Endothelial cell (in vitro differentiated cells): ENCODE results near the gene UQCRQ. TPM values are rescaled to one million over a fixed set of nuclear protein-coding genes. Genes with fewer than 3 reads are reported as not detected.
"Not testable (repeated sequence)": the region's sequence is repeated elsewhere in the genome, so short reads cannot be mapped to it uniquely, and the experiment has no call there.

ENCODE experiments used
- DNase-seq: peaks from one replicate; pipeline ENCODE4 v3.0.0; 2021; ENCODE audit warnings: low spot score
- H3K27ac Mint-ChIP-seq: one replicate; pipeline ENCODE4 v1.8.0; 2021; ENCODE audit warnings: mixed read lengths, inconsistent platforms; ENCODE audit not compliant: unreplicated experiment
- H3K27me3 Mint-ChIP-seq: one replicate; pipeline ENCODE4 v1.8.0; 2021; ENCODE audit warnings: mild to moderate bottlenecking, moderate library complexity, mixed read lengths, inconsistent platforms; ENCODE audit not compliant: unreplicated experiment
- H3K36me3 Mint-ChIP-seq: one replicate; pipeline ENCODE4 v1.8.0; 2021; ENCODE audit warnings: mild to moderate bottlenecking, low read depth, mixed read lengths, inconsistent platforms; ENCODE audit not compliant: unreplicated experiment
- H3K4me1 Mint-ChIP-seq: one replicate; pipeline ENCODE4 v1.8.0; 2021; ENCODE audit warnings: mild to moderate bottlenecking, mixed read lengths, inconsistent platforms; ENCODE audit not compliant: unreplicated experiment
- H3K4me3 Mint-ChIP-seq: one replicate; pipeline ENCODE4 v1.8.0; 2021; ENCODE audit warnings: mild to moderate bottlenecking, mixed read lengths, inconsistent platforms; ENCODE audit not compliant: unreplicated experiment
- H3K9me3 Mint-ChIP-seq: one replicate; pipeline ENCODE4 v1.8.0; 2021; ENCODE audit warnings: mixed read lengths, inconsistent platforms; ENCODE audit not compliant: unreplicated experiment
- CTCF ChIP-seq: fragments of 200-600 bp; sonication (generic); IDR thresholded peaks from one replicate; pipeline ENCODE4 v1.5.0; 2021; ENCODE audit warnings: antibody characterized with exemption; ENCODE audit not compliant: unreplicated experiment
- total RNA-seq: library from RNA; stranded (reverse); fragmentation: NEBNext Ultra II Directional; extraction: Animal tissue kit (Norgen Biotek cat#: 25700); gene quantifications from one replicate; pipeline ENCODE4 v1.2.1, GENCODE V29; 2021; ENCODE audit not compliant: unreplicated experiment

Gene UQCRQ
- total RNA-seq, 1 donor from 2014 or later, result 152 TPM

- TF ChIP-seq CTCF, result no peak
- H3K4me3 Mint-ChIP-seq, result no peak overlapping the region
- H3K36me3 Mint-ChIP-seq, result no peaks in the 10 kb centered on the region
- H3K27me3 Mint-ChIP-seq, result peaks cover 4% of the 10 kb centered on the region
- H3K4me1 Mint-ChIP-seq, result peaks cover 5% of the 10 kb centered on the region
- no peaks in the 10 kb centered on the region for H3K9me3 Mint-ChIP-seq
- no peak overlapping the region for H3K27ac Mint-ChIP-seq
- DNase-seq, result no peak
These were observed 17.1 kb upstream of the UQCRQ start for GRCh38 chr5:132849347-132849746.

- Mint-ChIP-seq H3K36me3 (no peaks in the 10 kb centered on the region), H3K27me3 (peaks cover 5% of the 10 kb centered on the region), H3K9me3 (no peaks in the 10 kb centered on the region), H3K4me1 (peaks cover 5% of the 10 kb centered on the region), H3K4me3 (no peak overlapping the region), H3K27ac (no peak overlapping the region)
- no peak for DNase-seq
- no peak for TF ChIP-seq CTCF
These were observed 16.4 kb upstream of the UQCRQ start for GRCh38 chr5:132850066-132850465.

- Mint-ChIP-seq H3K9me3 (no peaks in the 10 kb centered on the region), H3K36me3 (no peaks in the 10 kb centered on the region), H3K4me3 (no peak overlapping the region), H3K4me1 (peaks cover 5% of the 10 kb centered on the region), H3K27me3 (peaks cover 3% of the 10 kb centered on the region), H3K27ac (no peak overlapping the region)
- no peak for TF ChIP-seq CTCF
- DNase-seq, result no peak
These were observed 13.1 kb upstream of the UQCRQ start for GRCh38 chr5:132853323-132853722.

- DNase-seq, result no peak
- no peaks in the 10 kb centered on the region for H3K9me3 Mint-ChIP-seq
- peaks cover 5% of the 10 kb centered on the region for H3K4me1 Mint-ChIP-seq
- peaks cover 3% of the 10 kb centered on the region for H3K27me3 Mint-ChIP-seq
- no peak for TF ChIP-seq CTCF
- no peak overlapping the region for H3K27ac Mint-ChIP-seq
- H3K36me3 Mint-ChIP-seq, result no peaks in the 10 kb centered on the region
- no peak overlapping the region for H3K4me3 Mint-ChIP-seq
These were observed 12.7 kb upstream of the UQCRQ start for GRCh38 chr5:132853790-132854189.

GRCh38 chr5:132854301-132854700, 12.1 kb upstream of the UQCRQ start:
- Mint-ChIP-seq H3K4me1 (peaks cover 5% of the 10 kb centered on the region), H3K27ac (peak overlapping the region; percentile 86), H3K27me3 (peaks cover 3% of the 10 kb centered on the region), H3K4me3 (no peak overlapping the region), H3K36me3 (no peaks in the 10 kb centered on the region), H3K9me3 (no peaks in the 10 kb centered on the region)
- TF ChIP-seq CTCF, result no peak
- DNase-seq, result no peak

- not testable (repeated sequence) for H3K9me3 Mint-ChIP-seq, DNase-seq, H3K4me1 Mint-ChIP-seq, H3K36me3 Mint-ChIP-seq, H3K27me3 Mint-ChIP-seq, H3K4me3 Mint-ChIP-seq
- peak overlapping the region; percentile 32 for H3K27ac Mint-ChIP-seq
These were observed 11.4 kb upstream of the UQCRQ start for GRCh38 chr5:132854992-132855391.
